Stimulated activated CD4-positive, alpha-beta T cell treated with anti-CD3 and anti-CD28 coated beads, Interleukin-15, amount 100 ng/mL, for 1 hour (primary cell): ENCODE measurements around the gene SRBD1.

Source experiments
- DNase-seq, 2 donors: peaks; one replicate each; pipeline ENCODE4 v3.0.0-alpha.2; 2020; ENCODE audit warnings: low read depth in 1 of 2, low spot score in 1 of 2

The SRBD1 gene

GRCh38 chr2:45596761-45597160 lies 14.3 kb downstream of the SRBD1 start:
- no peak for DNase-seq

- no peak for DNase-seq
Measured at GRCh38 chr2:45595721-45596435, 15.2 kb downstream of the SRBD1 start.

- DNase-seq, result no peak
Measured at GRCh38 chr2:45591073-45591472, 20.0 kb downstream of the SRBD1 start.

GRCh38 chr2:45588158-45588829 lies 22.8 kb downstream of the SRBD1 start:
- no peak for DNase-seq

- DNase-seq, result no peak
Measured at GRCh38 chr2:45586600-45586999, 24.5 kb downstream of the SRBD1 start.

- no peak for DNase-seq
Measured at GRCh38 chr2:45585267-45585861, 25.7 kb downstream of the SRBD1 start.

- DNase-seq, result no peak
Measured at GRCh38 chr2:45583977-45584376, 27.1 kb downstream of the SRBD1 start.

- DNase-seq, result no peak
Measured at GRCh38 chr2:45582522-45582921, 28.5 kb downstream of the SRBD1 start.

- DNase-seq, result no peak
Measured at GRCh38 chr2:45578056-45578843, 32.8 kb downstream of the SRBD1 start.

GRCh38 chr2:45577441-45577840 lies 33.6 kb downstream of the SRBD1 start:
- DNase-seq, result no peak

- no peak for DNase-seq
Measured at GRCh38 chr2:45575881-45576280, 35.2 kb downstream of the SRBD1 start.

- no peak for DNase-seq
Measured at GRCh38 chr2:45572979-45573378, 38.1 kb downstream of the SRBD1 start.

GRCh38 chr2:45571940-45572339 lies 39.1 kb downstream of the SRBD1 start:
- no peak for DNase-seq

- no peak for DNase-seq
Measured at GRCh38 chr2:45570671-45571334, 40.3 kb downstream of the SRBD1 start.

GRCh38 chr2:45568935-45569334 lies 42.1 kb downstream of the SRBD1 start:
- no peak for DNase-seq

GRCh38 chr2:45567974-45568789 lies 42.9 kb downstream of the SRBD1 start:
- DNase-seq, result no peak

GRCh38 chr2:45567288-45567963 lies 43.6 kb downstream of the SRBD1 start:
- no peak for DNase-seq

GRCh38 chr2:45559436-45559835 lies 51.6 kb downstream of the SRBD1 start:
- no peak for DNase-seq

- DNase-seq, result no peak
Measured at GRCh38 chr2:45554742-45555140, 56.3 kb downstream of the SRBD1 start.
